Glutamatergic neuron (in vitro differentiated cells): ENCODE measurements around the gene OSBPL1A. TPM values are rescaled to one million over a fixed set of nuclear protein-coding genes. Genes with fewer than 3 reads are reported as not detected.

Experiments used
- DNase-seq: peaks from one replicate; pipeline ENCODE4 v3.0.0; 2022
- H3K27ac Mint-ChIP-seq: one replicate; pipeline ENCODE4 v1.8.0; 2020; ENCODE audit warnings: mild to moderate bottlenecking, mixed read lengths, inconsistent platforms; ENCODE audit not compliant: unreplicated experiment
- H3K27me3 Mint-ChIP-seq: one replicate; pipeline ENCODE4 v1.8.0; 2020; ENCODE audit warnings: mild to moderate bottlenecking, moderate library complexity, mixed read lengths, inconsistent platforms; ENCODE audit not compliant: unreplicated experiment
- H3K36me3 Mint-ChIP-seq: one replicate; pipeline ENCODE4 v1.8.0; 2020; ENCODE audit warnings: mild to moderate bottlenecking, mixed read lengths, inconsistent platforms; ENCODE audit not compliant: unreplicated experiment
- H3K4me1 Mint-ChIP-seq: one replicate; pipeline ENCODE4 v1.8.0; 2020; ENCODE audit warnings: mild to moderate bottlenecking, low read depth, mixed read lengths, inconsistent platforms; ENCODE audit not compliant: unreplicated experiment
- H3K4me3 Mint-ChIP-seq: one replicate; pipeline ENCODE4 v1.8.0; 2020; ENCODE audit warnings: mild to moderate bottlenecking, mixed read lengths, inconsistent platforms; ENCODE audit not compliant: unreplicated experiment
- H3K9me3 Mint-ChIP-seq: one replicate; pipeline ENCODE4 v1.8.0; 2020; ENCODE audit warnings: mild to moderate bottlenecking, moderate library complexity, mixed read lengths, inconsistent platforms; ENCODE audit not compliant: unreplicated experiment
- total RNA-seq: library from RNA; stranded (reverse); fragmentation: NEBNext Ultra II Directional; extraction: Animal tissue kit (Norgen Biotek cat#: 25700); gene quantifications from one replicate; pipeline ENCODE4 v1.2.1, GENCODE V29; 2021; ENCODE audit not compliant: unreplicated experiment
- TF ChIP-seq, protein P1 (sequence below): fragments of 200-600 bp; sonication (generic); IDR thresholded peaks from one replicate; pipeline ENCODE4 v1.5.0; 2021; ENCODE audit not compliant: partially characterized antibody, unreplicated experiment

OSBPL1A gene
- total RNA-seq, 1 donor from 2014 or later = 27.5 TPM

GRCh38 chr18:24140697-24141096 is 256.9 kb downstream of the OSBPL1A start:
- Mint-ChIP-seq H3K9me3 (peaks cover 8% of the 10 kb centered on the region), H3K4me1 (no peaks in the 10 kb centered on the region), H3K27ac (no peak overlapping the region), H3K36me3 (no peaks in the 10 kb centered on the region), H3K27me3 (peaks cover 6% of the 10 kb centered on the region), H3K4me3 (peak overlapping the region; percentile 53)
- DNase-seq = no peak
- TF ChIP-seq, protein P1, sequence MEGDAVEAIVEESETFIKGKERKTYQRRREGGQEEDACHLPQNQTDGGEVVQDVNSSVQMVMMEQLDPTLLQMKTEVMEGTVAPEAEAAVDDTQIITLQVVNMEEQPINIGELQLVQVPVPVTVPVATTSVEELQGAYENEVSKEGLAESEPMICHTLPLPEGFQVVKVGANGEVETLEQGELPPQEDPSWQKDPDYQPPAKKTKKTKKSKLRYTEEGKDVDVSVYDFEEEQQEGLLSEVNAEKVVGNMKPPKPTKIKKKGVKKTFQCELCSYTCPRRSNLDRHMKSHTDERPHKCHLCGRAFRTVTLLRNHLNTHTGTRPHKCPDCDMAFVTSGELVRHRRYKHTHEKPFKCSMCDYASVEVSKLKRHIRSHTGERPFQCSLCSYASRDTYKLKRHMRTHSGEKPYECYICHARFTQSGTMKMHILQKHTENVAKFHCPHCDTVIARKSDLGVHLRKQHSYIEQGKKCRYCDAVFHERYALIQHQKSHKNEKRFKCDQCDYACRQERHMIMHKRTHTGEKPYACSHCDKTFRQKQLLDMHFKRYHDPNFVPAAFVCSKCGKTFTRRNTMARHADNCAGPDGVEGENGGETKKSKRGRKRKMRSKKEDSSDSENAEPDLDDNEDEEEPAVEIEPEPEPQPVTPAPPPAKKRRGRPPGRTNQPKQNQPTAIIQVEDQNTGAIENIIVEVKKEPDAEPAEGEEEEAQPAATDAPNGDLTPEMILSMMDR = no peak

- Mint-ChIP-seq H3K9me3 (peaks cover 8% of the 10 kb centered on the region), H3K27me3 (peaks cover 6% of the 10 kb centered on the region), H3K27ac (peak within 1 kb of the TSS; percentile 86), H3K4me1 (no peaks in the 10 kb centered on the region), H3K36me3 (no peaks in the 10 kb centered on the region), H3K4me3 (peak within 1 kb of the TSS; percentile 81)
- DNase-seq = peak; percentile 89
- TF ChIP-seq, protein P1 = no peak
These were observed 258.6 kb downstream of the OSBPL1A start, which contains the start of gene CABYR for GRCh38 chr18:24138789-24139616. TSS of gene CABYR (plus strand) at chr18:24139062. CDS start at chr18:24143115, 4,053 bp downstream.

DNA sequence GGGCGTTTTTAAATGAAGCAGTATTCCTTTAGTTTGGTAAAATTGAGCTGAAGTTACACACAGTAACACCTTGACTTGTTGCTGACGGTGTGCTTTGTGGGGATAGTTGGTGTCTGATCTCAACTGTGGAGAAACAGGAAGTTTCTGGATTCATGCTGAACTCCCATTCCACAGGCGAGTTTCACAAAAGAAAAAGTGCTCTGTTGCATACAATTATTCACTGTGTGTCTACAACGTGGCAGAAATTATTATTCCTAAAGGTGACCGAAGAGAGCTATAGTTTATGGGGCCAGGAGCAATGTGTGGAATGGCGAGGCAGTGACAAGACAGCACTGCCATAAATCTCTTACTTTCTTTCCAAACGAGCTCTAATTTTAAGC is 259.2 kb downstream of the OSBPL1A start:
- H3K27ac Mint-ChIP-seq = peak overlapping the region; percentile 86
- DNase-seq = no peak
- H3K27me3 Mint-ChIP-seq = peaks cover 6% of the 10 kb centered on the region
- TF ChIP-seq, protein P1 = no peak
- peak overlapping the region; percentile 81 for H3K4me3 Mint-ChIP-seq
- H3K36me3 Mint-ChIP-seq = no peaks in the 10 kb centered on the region
- H3K9me3 Mint-ChIP-seq = peaks cover 8% of the 10 kb centered on the region
- H3K4me1 Mint-ChIP-seq = no peaks in the 10 kb centered on the region

DNA sequence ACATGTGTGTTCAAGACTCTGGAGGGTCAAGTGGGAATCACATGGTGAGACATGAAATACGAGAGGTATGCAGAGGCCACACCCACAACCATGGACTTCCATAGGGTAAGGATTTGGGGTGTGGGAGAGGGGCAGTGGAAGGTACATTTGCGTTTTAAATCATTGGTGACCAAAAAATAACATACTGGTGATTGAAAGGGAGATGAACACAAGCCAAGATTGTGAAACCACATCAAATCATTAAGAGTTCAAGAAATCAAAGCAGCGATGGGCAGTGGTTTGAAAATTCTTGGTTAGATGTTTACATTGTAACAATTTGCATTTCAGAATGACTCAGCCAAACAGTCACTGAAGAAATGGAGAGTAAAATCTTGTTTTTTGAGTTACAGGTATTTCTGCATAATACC is 260.7 kb downstream of the OSBPL1A start:
- TF ChIP-seq, protein P1 = no peak
- Mint-ChIP-seq H3K4me1 (no peaks in the 10 kb centered on the region), H3K9me3 (peaks cover 8% of the 10 kb centered on the region), H3K27ac (peak overlapping the region; percentile 38), H3K27me3 (peaks cover 6% of the 10 kb centered on the region), H3K36me3 (no peaks in the 10 kb centered on the region), H3K4me3 (peak overlapping the region; percentile 38)
- no peak for DNase-seq

DNA sequence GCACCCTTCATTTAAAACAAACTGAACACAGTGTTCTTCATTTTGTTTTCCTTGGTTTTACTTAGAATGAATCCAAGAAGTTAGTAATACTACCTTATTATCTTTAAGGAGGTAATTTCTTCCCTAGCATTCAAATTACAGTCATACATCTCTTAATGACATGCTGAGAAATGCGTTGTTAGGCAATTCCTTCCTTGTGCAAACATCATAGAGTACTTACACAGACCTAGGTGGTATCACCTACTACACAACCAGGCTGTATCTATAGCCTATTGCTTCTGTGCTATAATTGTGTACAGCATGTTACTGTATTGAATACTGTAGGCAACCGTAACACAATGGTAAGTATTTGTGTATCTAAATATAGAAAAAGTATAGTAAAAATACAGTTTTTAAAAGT is 267.1 kb downstream of the OSBPL1A start:
- Mint-ChIP-seq H3K4me1 (no peaks in the 10 kb centered on the region), H3K36me3 (no peaks in the 10 kb centered on the region), H3K27me3 (peaks cover 2% of the 10 kb centered on the region), H3K4me3 (no peak overlapping the region), H3K27ac (no peak overlapping the region), H3K9me3 (peaks cover 3% of the 10 kb centered on the region)
- no peak for DNase-seq
- TF ChIP-seq, protein P1 = no peak
